Osteoblast (primary cell): ENCODE measurements around the gene MCRIP1. TPM values are rescaled to one million over a fixed set of nuclear protein-coding genes. Genes with fewer than 3 reads are reported as not detected.

Experiments
- DNase-seq: peaks from one replicate; pipeline ENCODE4 v3.0.0; 2011; ENCODE audit warnings: low spot score, mixed read lengths; ENCODE audit not compliant: insufficient read length; ENCODE audit errors: missing footprints
- H2AFZ ChIP-seq: 2 replicates; pipeline ENCODE4 v1.6.0; 2011; ENCODE audit warnings: mild to moderate bottlenecking, low read length
- H3K27ac ChIP-seq: 2 replicates; pipeline ENCODE4 v1.5.1; 2011; ENCODE audit warnings: mild to moderate bottlenecking, low read depth, low read length, moderate library complexity
- H3K27me3 ChIP-seq: 2 replicates; pipeline ENCODE4 v1.6.0; 2012; ENCODE audit warnings: mild to moderate bottlenecking, control low read depth, inconsistent platforms, low read length, moderate library complexity; ENCODE audit not compliant: insufficient read depth
- H3K36me3 ChIP-seq: 2 replicates; pipeline ENCODE4 v1.5.1; 2011; ENCODE audit warnings: mild to moderate bottlenecking, low read length, control low read depth, moderate library complexity; ENCODE audit not compliant: insufficient read depth
- H3K4me1 ChIP-seq: 2 replicates; pipeline ENCODE4 v1.5.1; 2011; ENCODE audit warnings: mild to moderate bottlenecking, low read length, control low read depth, moderate library complexity; ENCODE audit not compliant: insufficient read depth
- H3K4me2 ChIP-seq: 2 replicates; pipeline ENCODE4 v1.6.0; 2011; ENCODE audit warnings: mild to moderate bottlenecking, low read length; ENCODE audit not compliant: insufficient read depth
- H3K4me3 ChIP-seq: fragments of 200-600 bp; sonication (generic); 3 replicates; pipeline ENCODE4 v1.5.1; 2012; ENCODE audit warnings: mild to moderate bottlenecking, low read length, inconsistent platforms; ENCODE audit not compliant: insufficient read depth
- H3K79me2 ChIP-seq: 2 replicates; pipeline ENCODE4 v1.6.0; 2012; ENCODE audit warnings: mild to moderate bottlenecking, low read length, control low read depth, inconsistent platforms; ENCODE audit not compliant: insufficient read depth
- H3K9me3 ChIP-seq: 2 replicates; pipeline ENCODE4 v1.5.1; 2011; ENCODE audit warnings: low read depth, low read length, control low read depth
- H4K20me1 ChIP-seq: 2 replicates; pipeline ENCODE4 v1.6.0; 2012; ENCODE audit warnings: mild to moderate bottlenecking, low read length, control low read depth; ENCODE audit not compliant: insufficient read depth
- CTCF ChIP-seq: IDR thresholded peaks from 2 replicates; pipeline ENCODE4 v1.5.1; 2011; ENCODE audit warnings: mild to moderate bottlenecking, low read depth, low read length, moderate library complexity; ENCODE audit errors: extremely low read depth
- total RNA-seq: library from RNA; depleted of rRNA; stranded (reverse); fragments of >200 nt; gene quantifications from 2 replicates; pipeline ENCODE4 v1.2.3, GENCODE V29; 2012

The MCRIP1 gene
- total RNA-seq, 1 donor: 163 TPM

- DNase-seq: peak; percentile 95
- H3K4me3 ChIP-seq: peak overlapping the region; percentile 92
- H3K9me3 ChIP-seq: no peaks in the 10 kb centered on the region
- no peaks in the 10 kb centered on the region for H3K27me3 ChIP-seq
- H3K27ac ChIP-seq: peak overlapping the region; percentile 82
- H4K20me1 ChIP-seq: peaks cover 44% of the 10 kb centered on the region
- H3K79me2 ChIP-seq: peaks cover 45% of the 10 kb centered on the region
- TF ChIP-seq CTCF: peak; percentile 59
- H3K4me2 ChIP-seq: peak overlapping the region; percentile 88
- H3K4me1 ChIP-seq: peaks cover 23% of the 10 kb centered on the region
- H3K36me3 ChIP-seq: peaks cover 42% of the 10 kb centered on the region
- H2AFZ ChIP-seq: no peak overlapping the region
Observed at GRCh38 chr17:81869221-81870130, 36.4 kb upstream of the MCRIP1 start.

- peak overlapping the region; percentile 37 for H3K27ac ChIP-seq
- H2AFZ ChIP-seq: no peak overlapping the region
- peak; percentile 95 for DNase-seq
- H3K79me2 ChIP-seq: peaks cover 52% of the 10 kb centered on the region
- H4K20me1 ChIP-seq: peaks cover 48% of the 10 kb centered on the region
- no peaks in the 10 kb centered on the region for H3K27me3 ChIP-seq
- H3K4me3 ChIP-seq: peak overlapping the region; percentile 92
- no peaks in the 10 kb centered on the region for H3K9me3 ChIP-seq
- peaks cover 23% of the 10 kb centered on the region for H3K4me1 ChIP-seq
- peaks cover 49% of the 10 kb centered on the region for H3K36me3 ChIP-seq
- H3K4me2 ChIP-seq: peak overlapping the region; percentile 88
- no peak for TF ChIP-seq CTCF
Observed at GRCh38 chr17:81868674-81869220, 35.7 kb upstream of the MCRIP1 start.

GRCh38 chr17:81867991-81868673 lies 35.0 kb upstream of the MCRIP1 start:
- DNase-seq: peak; percentile 78
- Histone ChIP-seq H3K79me2 (peaks cover 58% of the 10 kb centered on the region), H4K20me1 (peaks cover 48% of the 10 kb centered on the region), H3K4me2 (no peak overlapping the region), H3K9me3 (no peaks in the 10 kb centered on the region), H3K36me3 (peaks cover 55% of the 10 kb centered on the region), H3K4me1 (peaks cover 26% of the 10 kb centered on the region), H3K27me3 (no peaks in the 10 kb centered on the region), H3K27ac (peak overlapping the region; percentile 51), H2AFZ (no peak overlapping the region), H3K4me3 (no peak overlapping the region)
- TF ChIP-seq CTCF: no peak
